Lower lobe of right lung (tissue), 2 donors: ENCODE data around the gene ROBO1. TPM values are rescaled to one million over a fixed set of nuclear protein-coding genes. Genes with fewer than 3 reads are reported as not detected.

Experiments used
- ATAC-seq, 2 donors: fragments of 200-7000 bp; cut with Tn5 transposase; one replicate each; pipeline ENCODE4 v1.9.1; 2020 to 2022; ENCODE audit warnings: mild to moderate bottlenecking in 2 of 2, moderate library complexity in 2 of 2
- DNase-seq: peaks from one replicate; pipeline ENCODE4 v3.0.0-alpha.2; 2020
- H3K27ac ChIP-seq: fragments of 200-600 bp; one replicate; pipeline ENCODE4 v1.8.0; 2022
- H3K27me3 ChIP-seq: fragments of 200-600 bp; one replicate; pipeline ENCODE4 v1.8.0; 2022; ENCODE audit warnings: low read depth
- H3K36me3 ChIP-seq: fragments of 200-600 bp; one replicate; pipeline ENCODE4 v1.8.0; 2022; ENCODE audit warnings: mild to moderate bottlenecking
- H3K4me1 ChIP-seq: fragments of 200-600 bp; one replicate; pipeline ENCODE4 v1.8.0; 2022
- H3K4me3 ChIP-seq: fragments of 200-600 bp; one replicate; pipeline ENCODE4 v1.8.0; 2022; ENCODE audit warnings: mild to moderate bottlenecking
- H3K9me3 ChIP-seq: fragments of 200-600 bp; one replicate; pipeline ENCODE4 v1.8.0; 2022
- intact Hi-C: fragments of 100-400 bp; cut with DNase I; formaldehyde crosslinking; loops from one replicate; pipeline ENCODE4 v1.11.0; 2022
- total RNA-seq: library from RNA; stranded (reverse); fragmentation: NEBNext Ultra II Directional; extraction: Animal tissue kit (Norgen Biotek cat#: 25700); gene quantifications from one replicate; pipeline ENCODE4 v1.2.1, GENCODE V29; 2021
- TF ChIP-seq, protein P1 (sequence below): fragments of 200-600 bp; IDR thresholded peaks from one replicate; pipeline ENCODE4 v1.8.0; 2022; ENCODE audit warnings: antibody characterized with exemption, mild to moderate bottlenecking
- donor health status: DM: no; HTN: yes; CAD: no; lungs with severe emphysema.

The ROBO1 gene
- total RNA-seq, 1 donor from 2014 or later, result 14.8 TPM

DNA sequence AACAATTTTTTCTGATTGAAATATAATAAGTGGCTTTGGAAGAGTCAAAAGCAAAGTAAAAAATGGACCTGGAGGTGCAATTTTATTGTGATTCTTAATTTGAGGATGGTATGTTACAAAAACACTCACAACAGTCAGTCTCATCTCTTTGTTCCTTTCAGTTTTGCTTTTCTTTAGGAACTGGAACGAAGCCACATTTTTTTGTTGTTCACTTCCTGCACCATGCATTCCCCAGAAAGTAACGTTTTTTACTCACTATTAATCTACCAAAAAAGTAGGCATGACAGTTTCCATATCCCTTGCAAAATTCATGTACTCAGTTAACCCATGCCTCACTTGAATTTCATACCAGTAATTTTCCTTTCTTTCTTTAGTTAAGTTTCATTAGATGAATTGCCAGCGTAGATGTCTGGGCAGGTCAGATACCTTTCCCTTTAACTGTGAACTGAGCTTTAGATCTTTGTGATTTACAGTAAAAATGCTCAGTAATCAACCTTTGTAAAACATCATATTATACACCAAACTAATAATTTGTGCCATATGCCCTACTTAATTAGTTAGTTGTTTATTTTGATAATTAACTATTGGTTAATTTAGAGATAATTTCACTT is 384.3 kb downstream of the ROBO1 start:
- no peak overlapping the region for H3K27ac ChIP-seq
- ATAC-seq (no peak), DNase-seq (no peak)
- H3K9me3 ChIP-seq, result no peaks in the 10 kb centered on the region
- no peak overlapping the region for H3K4me3 ChIP-seq
- intact Hi-C loops, result no loop called here
- TF ChIP-seq, protein P1, sequence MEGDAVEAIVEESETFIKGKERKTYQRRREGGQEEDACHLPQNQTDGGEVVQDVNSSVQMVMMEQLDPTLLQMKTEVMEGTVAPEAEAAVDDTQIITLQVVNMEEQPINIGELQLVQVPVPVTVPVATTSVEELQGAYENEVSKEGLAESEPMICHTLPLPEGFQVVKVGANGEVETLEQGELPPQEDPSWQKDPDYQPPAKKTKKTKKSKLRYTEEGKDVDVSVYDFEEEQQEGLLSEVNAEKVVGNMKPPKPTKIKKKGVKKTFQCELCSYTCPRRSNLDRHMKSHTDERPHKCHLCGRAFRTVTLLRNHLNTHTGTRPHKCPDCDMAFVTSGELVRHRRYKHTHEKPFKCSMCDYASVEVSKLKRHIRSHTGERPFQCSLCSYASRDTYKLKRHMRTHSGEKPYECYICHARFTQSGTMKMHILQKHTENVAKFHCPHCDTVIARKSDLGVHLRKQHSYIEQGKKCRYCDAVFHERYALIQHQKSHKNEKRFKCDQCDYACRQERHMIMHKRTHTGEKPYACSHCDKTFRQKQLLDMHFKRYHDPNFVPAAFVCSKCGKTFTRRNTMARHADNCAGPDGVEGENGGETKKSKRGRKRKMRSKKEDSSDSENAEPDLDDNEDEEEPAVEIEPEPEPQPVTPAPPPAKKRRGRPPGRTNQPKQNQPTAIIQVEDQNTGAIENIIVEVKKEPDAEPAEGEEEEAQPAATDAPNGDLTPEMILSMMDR, result no peak
- H3K36me3 ChIP-seq, result no peaks in the 10 kb centered on the region
- H3K27me3 ChIP-seq, result no peaks in the 10 kb centered on the region
- no peaks in the 10 kb centered on the region for H3K4me1 ChIP-seq

- ATAC-seq (no peak), DNase-seq (no peak)
- no peaks in the 10 kb centered on the region for H3K4me1 ChIP-seq
- H3K27ac ChIP-seq, result no peak overlapping the region
- H3K4me3 ChIP-seq, result no peak overlapping the region
- no peaks in the 10 kb centered on the region for H3K36me3 ChIP-seq
- TF ChIP-seq, protein P1, result no peak
- H3K27me3 ChIP-seq, result no peaks in the 10 kb centered on the region
- H3K9me3 ChIP-seq, result no peaks in the 10 kb centered on the region
- intact Hi-C loops, result no loop called here
Observed at GRCh38 chr3:79380581-79380980, 387.2 kb downstream of the ROBO1 start.

DNA sequence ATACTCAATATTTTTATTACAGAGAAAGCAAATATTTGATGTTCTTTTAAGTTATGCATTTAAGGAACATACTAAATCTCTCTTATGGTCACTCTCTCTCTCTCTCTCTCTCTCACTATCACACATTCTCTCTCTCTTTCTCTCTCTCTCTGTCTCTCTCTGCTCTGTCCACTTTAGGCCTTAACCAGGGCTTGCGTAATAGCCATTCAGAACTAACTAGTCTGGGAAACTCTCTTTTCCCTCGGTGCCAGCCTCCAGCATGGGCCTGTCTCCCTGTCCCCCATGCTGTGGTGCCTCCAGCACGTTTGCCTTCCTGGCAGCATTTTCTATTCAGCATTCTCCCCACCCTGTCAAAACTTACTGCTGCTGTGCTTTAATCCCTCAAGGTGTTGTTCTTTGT is 389.7 kb downstream of the ROBO1 start:
- no peaks in the 10 kb centered on the region for H3K27me3 ChIP-seq
- no peaks in the 10 kb centered on the region for H3K36me3 ChIP-seq
- intact Hi-C loops, result no loop called here
- H3K4me1 ChIP-seq, result no peaks in the 10 kb centered on the region
- ATAC-seq, result no peak
- TF ChIP-seq, protein P1, result no peak
- DNase-seq, result no peak
- no peak overlapping the region for H3K27ac ChIP-seq
- H3K9me3 ChIP-seq, result no peaks in the 10 kb centered on the region
- H3K4me3 ChIP-seq, result no peak overlapping the region

- H3K9me3 ChIP-seq, result no peaks in the 10 kb centered on the region
- intact Hi-C loops, result no loop called here
- no peaks in the 10 kb centered on the region for H3K36me3 ChIP-seq
- DNase-seq (no peak), ATAC-seq (no peak)
- no peaks in the 10 kb centered on the region for H3K4me1 ChIP-seq
- H3K27ac ChIP-seq, result no peak overlapping the region
- TF ChIP-seq, protein P1, result no peak
- peaks cover 3% of the 10 kb centered on the region for H3K27me3 ChIP-seq
- no peak overlapping the region for H3K4me3 ChIP-seq
Observed at GRCh38 chr3:79369306-79369705, 398.5 kb downstream of the ROBO1 start.

DNA sequence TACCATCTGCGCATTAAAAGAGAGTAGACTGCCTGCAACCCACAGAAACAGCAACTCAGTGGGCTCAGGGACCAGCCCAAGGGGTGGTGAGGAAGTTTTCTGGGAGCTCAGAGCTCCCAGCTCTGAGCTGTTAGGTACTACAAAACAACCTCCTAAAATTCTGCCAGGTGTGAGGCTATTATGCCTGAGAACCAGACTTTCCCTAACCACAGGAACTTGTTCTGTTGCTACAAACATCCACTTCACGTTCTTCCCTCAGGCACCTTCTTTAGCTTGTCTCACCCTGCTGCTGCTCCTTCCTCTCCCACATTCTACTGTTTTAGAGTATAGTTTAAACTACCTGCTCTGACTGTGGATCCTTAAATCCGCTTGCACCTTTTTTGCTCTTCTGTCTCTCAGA is 399.4 kb downstream of the ROBO1 start:
- no peaks in the 10 kb centered on the region for H3K36me3 ChIP-seq
- peaks cover 3% of the 10 kb centered on the region for H3K27me3 ChIP-seq
- intact Hi-C loops, result no loop called here
- DNase-seq (no peak), ATAC-seq (peak; percentile 58 to 61)
- H3K4me1 ChIP-seq, result no peaks in the 10 kb centered on the region
- TF ChIP-seq, protein P1, result no peak
- H3K9me3 ChIP-seq, result no peaks in the 10 kb centered on the region
- no peak overlapping the region for H3K4me3 ChIP-seq
- H3K27ac ChIP-seq, result no peak overlapping the region
